MCF 10A (cell line): ENCODE measurements around the gene HSD17B3. TPM values are rescaled to one million over a fixed set of nuclear protein-coding genes. Genes with fewer than 3 reads are reported as not detected.

Experiments used
- BruUV-seq: library from RNA; stranded (reverse); fragments of 400-500 nt; replicated peaks from 2 replicates; lab custom pipeline; 2021; lab: Mats Ljungman, UMichigan
- CTCF ChIA-PET: fragments of 300-600 bp; sonication (Branson Sonifier 250); formaldehyde crosslinking; extraction: SDS; loops from one replicate; lab custom pipeline; 2021; ENCODE audit warnings: antibody characterized with exemption, inconsistent platforms; lab: Yijun Ruan, JAX
- POLR2A ChIA-PET: fragments of 300-600, 350-650 bp; sonication (Branson Sonifier 250); formaldehyde crosslinking; extraction: SDS; loops from one replicate; lab custom pipeline; 2020; ENCODE audit warnings: antibody characterized with exemption, inconsistent platforms; lab: Yijun Ruan, JAX
- DNase-seq: peaks from one replicate; pipeline ENCODE4 v3.0.0-alpha.2; 2018; ENCODE audit not compliant: unreplicated experiment
- H3K27ac Mint-ChIP-seq: one replicate; pipeline ENCODE4 v1.8.0; 2022; ENCODE audit warnings: mild to moderate bottlenecking, low read depth, mixed read lengths; ENCODE audit not compliant: unreplicated experiment
- H3K27me3 Mint-ChIP-seq: one replicate; pipeline ENCODE4 v1.8.0; 2022; ENCODE audit warnings: mixed read lengths; ENCODE audit not compliant: insufficient read depth, unreplicated experiment
- H3K36me3 Mint-ChIP-seq: one replicate; pipeline ENCODE4 v1.8.0; 2022; ENCODE audit warnings: mild to moderate bottlenecking, moderate library complexity, mixed read lengths; ENCODE audit not compliant: insufficient read depth, unreplicated experiment
- H3K4me1 Mint-ChIP-seq: one replicate; pipeline ENCODE4 v1.8.0; 2022; ENCODE audit warnings: mixed read lengths; ENCODE audit not compliant: insufficient read depth, unreplicated experiment
- H3K4me3 Mint-ChIP-seq: one replicate; pipeline ENCODE4 v1.8.0; 2022; ENCODE audit warnings: mild to moderate bottlenecking, moderate library complexity, mixed read lengths; ENCODE audit not compliant: unreplicated experiment
- H3K9me3 Mint-ChIP-seq: one replicate; pipeline ENCODE4 v1.8.0; 2022; ENCODE audit warnings: mixed read lengths; ENCODE audit not compliant: unreplicated experiment
- CTCF ChIP-seq: fragments of 200-600 bp; IDR thresholded peaks from one replicate; pipeline ENCODE4 v1.8.0; 2022; ENCODE audit warnings: antibody characterized with exemption, mild to moderate bottlenecking; ENCODE audit not compliant: unreplicated experiment
- intact Hi-C: fragments of 100-400 bp; cut with micrococcal nuclease; formaldehyde crosslinking; loops from 2 replicates; pipeline ENCODE4 v1.14.1; 2022
- total RNA-seq: library from RNA; stranded (reverse); gene quantifications from 2 replicates; pipeline ENCODE4 v1.2.3, GENCODE V29; 2022

Gene HSD17B3
- total RNA-seq, 1 experiment from 2014 or later, result not detected

- TSS peak; percentile 69 for BruUV-seq
- H3K4me3 Mint-ChIP-seq, result no peak overlapping the region
- no peak overlapping the region for H3K27ac Mint-ChIP-seq
- no peaks in the 10 kb centered on the region for H3K36me3 Mint-ChIP-seq
- POLR2A ChIA-PET, result interaction anchor here (0.7 kb wide), 1 partner anchor 1227 kb away, joined by 4 read pairs; no protein-coding TSS in a partner anchor
- intact Hi-C loops, result loop anchor here (10.0 kb wide), 1 partner anchor 534 kb away; the partner anchor contains the start of gene ZNF782
- no peaks in the 10 kb centered on the region for H3K9me3 Mint-ChIP-seq
- peaks cover 6% of the 10 kb centered on the region for H3K4me1 Mint-ChIP-seq
- CTCF ChIA-PET, result interaction anchor here (0.8 to 7.2 kb wide), 3 partner anchors 26 to 100 kb away, joined by 3 to 105 read pairs (median 3); no protein-coding TSS in a partner anchor
- TF ChIP-seq CTCF, result no peak
- DNase-seq, result no peak
- no peaks in the 10 kb centered on the region for H3K27me3 Mint-ChIP-seq
Observed at GRCh38 chr9:96320749-96321280, 18.8 kb upstream of the HSD17B3 start.

- BruUV-seq, result no TSS peak
- H3K9me3 Mint-ChIP-seq, result no peaks in the 10 kb centered on the region
- intact Hi-C loops, result loop anchor here (5.0 kb wide), 2 partner anchors 592 to 1052 kb away; no protein-coding TSS in a partner anchor
Observed at GRCh38 chr9:96318921-96319565, 17.1 kb upstream of the HSD17B3 start.

GRCh38 chr9:96317335-96317980 lies 15.5 kb upstream of the HSD17B3 start:
- intact Hi-C loops, result loop anchor here (1.0 to 5.0 kb wide), 3 partner anchors 85 to 1050 kb away; no protein-coding TSS in a partner anchor
- POLR2A ChIA-PET, result interaction anchor here (0.7 to 1.2 kb wide), 3 partner anchors 75 to 928 kb away, joined by 4 to 6 read pairs (median 4); no protein-coding TSS in a partner anchor
- Mint-ChIP-seq H3K4me3 (no peak overlapping the region), H3K27ac (no peak overlapping the region), H3K4me1 (peaks cover 6% of the 10 kb centered on the region), H3K27me3 (no peaks in the 10 kb centered on the region), H3K9me3 (peaks cover 2% of the 10 kb centered on the region), H3K36me3 (no peaks in the 10 kb centered on the region)
- CTCF ChIA-PET, result interaction anchor here (0.5 to 7.2 kb wide), 48 partner anchors 9 to 1362 kb away, joined by 3 to 105 read pairs (median 4); no protein-coding TSS in a partner anchor
- TF ChIP-seq CTCF, result peak; percentile 80
- no TSS peak for BruUV-seq
- peak; percentile 61 for DNase-seq

More at GRCh38 chr9:96318921-96319565, 17.1 kb upstream of the HSD17B3 start:
- Mint-ChIP-seq H3K27ac (no peak overlapping the region), H3K36me3 (no peaks in the 10 kb centered on the region), H3K27me3 (no peaks in the 10 kb centered on the region), H3K4me1 (peaks cover 6% of the 10 kb centered on the region), H3K4me3 (no peak overlapping the region)
- POLR2A ChIA-PET, result no interaction called here
- CTCF ChIA-PET, result interaction anchor here (0.6 to 7.2 kb wide), 5 partner anchors 9 to 418 kb away, joined by 3 to 105 read pairs (median 4); no protein-coding TSS in a partner anchor
- no peak for DNase-seq
- no peak for TF ChIP-seq CTCF
